Right lobe of liver (tissue), 6 donors: Measurements from ENCODE around the gene ROPN1L. TPM values are rescaled to one million over a fixed set of nuclear protein-coding genes. Genes with fewer than 3 reads are reported as not detected.

Experiments used
- ATAC-seq, 4 donors: fragments of 200-7000 bp; cut with Tn5 transposase; one replicate each; pipeline ENCODE4 v1.9.1; 2020; ENCODE audit warnings: mild to moderate bottlenecking in 4 of 4, moderate library complexity in 4 of 4
- DNase-seq, 3 donors: peaks; one replicate each; pipeline ENCODE4 v3.0.0-alpha.2; 2020
- H3K27ac ChIP-seq, 3 donors: fragments of 200-600 bp; one replicate each; pipeline ENCODE4 v1.8.0; 2022
- H3K27me3 ChIP-seq, 2 donors: fragments of 200-600 bp; one replicate each; pipeline ENCODE4 v1.8.0; 2022
- H3K36me3 ChIP-seq, 4 donors: fragments of 200-600 bp; sonication (generic) in 1 of 4; one replicate each; pipeline versions ENCODE4 v1.5.1 to v1.8.0; 2017 to 2022; ENCODE audit warnings: control low read depth in 1 of 4
- H3K4me1 ChIP-seq, 4 donors: fragments of 200-600 bp; sonication (generic) in 1 of 4; one replicate each; pipeline versions ENCODE4 v1.5.1 to v1.8.0; 2017 to 2022; ENCODE audit warnings: control low read depth in 1 of 4
- H3K4me3 ChIP-seq, 3 donors: fragments of 200-600 bp; one replicate each; pipeline ENCODE4 v1.8.0; 2022
- H3K9me3 ChIP-seq, 4 donors: fragments of 200-600 bp; sonication (generic) in 1 of 4; one replicate each; pipeline versions ENCODE4 v1.5.1 to v1.8.0; 2017 to 2022; ENCODE audit warnings: control low read depth in 1 of 4
- CTCF ChIP-seq, 4 donors: fragments of 200-600 bp in 3 of 4; fragments of 450-650 bp in 1 of 4; IDR thresholded peaks; one replicate each; pipeline versions ENCODE4 v1.5.1 to v1.8.0; 2016 to 2022; ENCODE audit warnings: antibody characterized with exemption in 4 of 4, mild to moderate bottlenecking in 2 of 4
- POLR2A ChIP-seq: fragments of 450-650 bp; IDR thresholded peaks from one replicate; pipeline ENCODE4 v1.6.1; 2017; ENCODE audit warnings: antibody characterized with exemption, mild to moderate bottlenecking
- WGBS: methylation state at CpG from one replicate; pipeline ENCODE4 v1.1.6; 2018; ENCODE audit warnings: low coverage, low lambda C conversion rate; ENCODE audit not compliant: insufficient coverage; ENCODE audit errors: missing lambda C conversion rate; 5-methylcytosine and 5-hydroxymethylcytosine counted together
- intact Hi-C, 2 donors: fragments of 100-400 bp; cut with DNase I; formaldehyde crosslinking; loops; one replicate each; pipeline versions ENCODE4 v1.11.2 to v1.14.1; 2022
- total RNA-seq, 6 experiments: library from RNA; depleted of rRNA in 2 of 6; stranded (reverse); fragments of >200 nt in 2 of 6; fragmentation: NEBNext Ultra II Directional in 3 of 6; extraction: Animal tissue kit (Norgen Biotek cat#: 25700) in 3 of 6; gene quantifications; one replicate each; pipeline versions ENCODE4 v1.1.0 to v1.2.4, GENCODE V29; 2016 to 2023
- donor health status: DM: no; HTN: yes; CAD: no.
- donor health status: DM: no; HTN: no; CAD: no.
- donor health status: DM: no; HTN: no; CAD: no.
- donor health status: DM: no; HTN: yes; CAD: no.
- donor health status: DM: no; HTN: yes; CAD: no.

ROPN1L gene
- total RNA-seq, 6 experiments from 2014 or later = 0.24 to 0.83 (median 0.40) TPM; not detected in 2

DNA sequence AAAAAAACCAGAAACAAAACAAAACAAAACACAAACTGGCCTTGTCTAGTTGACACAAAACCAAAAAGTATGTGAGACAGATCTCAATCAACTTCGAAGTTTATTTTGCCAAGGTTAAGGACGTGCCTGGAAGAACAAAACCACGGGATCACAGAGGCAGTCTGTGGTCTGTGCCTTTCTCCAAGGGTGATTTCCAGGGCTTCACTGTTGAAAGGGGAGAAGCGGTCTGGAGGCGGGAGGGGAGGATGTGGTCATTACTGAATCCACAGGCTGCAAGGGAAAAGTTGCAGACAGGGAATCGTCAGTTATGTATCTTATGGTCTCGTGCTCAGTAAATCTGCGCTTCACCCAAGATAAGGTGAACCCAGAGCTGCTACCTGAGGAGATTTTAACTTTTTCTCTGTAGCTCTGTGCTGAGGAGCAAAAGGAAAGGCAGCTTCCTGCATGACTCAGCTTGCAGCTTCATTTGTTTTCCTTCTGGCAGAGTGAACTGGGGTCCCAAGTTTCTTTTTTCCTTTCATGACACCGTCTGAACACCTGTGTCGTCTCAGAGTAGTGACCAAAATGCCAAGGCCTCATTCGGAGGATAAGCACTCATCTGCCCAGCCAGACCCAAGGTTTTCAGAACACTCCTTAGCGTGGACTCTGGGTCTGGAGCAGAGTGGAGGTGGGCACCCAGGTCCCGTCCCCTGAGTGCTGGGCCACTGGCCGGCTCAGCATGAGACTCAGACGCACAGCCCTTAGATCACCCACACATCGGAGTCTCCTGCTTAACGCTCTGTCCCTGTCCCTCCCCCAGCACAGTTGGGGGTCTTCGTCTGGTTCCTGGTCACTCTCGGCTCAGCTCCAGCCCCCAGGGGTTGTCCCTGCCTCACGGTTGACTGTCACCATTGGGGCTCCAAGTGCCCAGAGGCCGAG is 25.9 kb downstream of the ROPN1L start:
- no peak overlapping the region for H3K27ac ChIP-seq
- 59% methylated on average over 16 of the region's 21 CpGs for WGBS
- no peaks in the 10 kb centered on the region for H3K36me3 ChIP-seq
- no peak for TF ChIP-seq CTCF (IDR thresholded peaks at IDR 0.05)
- no peak for TF ChIP-seq POLR2A
- H3K4me1 ChIP-seq = peaks cover 0 to 4% (median 0%) of the 10 kb centered on the region in 4 donors
- H3K4me3 ChIP-seq = no peak overlapping the region
- H3K27me3 ChIP-seq = no peaks in the 10 kb centered on the region
- ATAC-seq (peak in 2 of 4 donors; percentile 19 to 31), DNase-seq (no peak)
- intact Hi-C loops = no loop called here
- H3K9me3 ChIP-seq = no peaks in the 10 kb centered on the region

DNA sequence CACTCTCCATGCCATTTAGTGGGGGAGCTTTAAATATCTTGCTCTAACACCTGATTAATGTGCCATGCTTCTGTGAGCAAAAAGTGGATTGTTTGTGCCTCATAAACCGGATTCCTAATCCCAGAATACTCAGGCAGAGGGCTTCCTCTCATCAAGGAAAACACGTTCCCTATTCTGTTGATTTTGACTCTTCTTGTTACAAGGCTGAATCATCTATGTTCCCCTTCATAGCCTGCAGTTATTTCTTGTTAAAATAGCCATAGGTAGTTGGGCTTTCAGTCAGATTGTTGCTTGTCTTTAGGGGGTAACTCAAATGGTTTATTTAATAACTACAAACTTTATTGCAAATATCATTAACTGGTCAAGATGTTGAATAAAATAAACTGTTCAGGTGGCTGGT is 26.6 kb downstream of the ROPN1L start:
- TF ChIP-seq POLR2A (no peak), CTCF (IDR thresholded peaks at IDR 0.05) (no peak)
- Histone ChIP-seq H3K27me3 (no peaks in the 10 kb centered on the region), H3K9me3 (no peaks in the 10 kb centered on the region)

GRCh38 chr5:10469253-10470050 is 27.8 kb downstream of the ROPN1L start:
- H3K27me3 ChIP-seq = no peaks in the 10 kb centered on the region
- no peaks in the 10 kb centered on the region for H3K9me3 ChIP-seq
- H3K4me1 ChIP-seq = no peaks in the 10 kb centered on the region
- no peaks in the 10 kb centered on the region for H3K36me3 ChIP-seq
- H3K27ac ChIP-seq = no peak overlapping the region
- WGBS = 65% methylated on average over 8 of the region's 8 CpGs
- ATAC-seq (no peak), DNase-seq (no peak)
- TF ChIP-seq POLR2A (no peak), CTCF (IDR thresholded peaks at IDR 0.05) (no peak)
- H3K4me3 ChIP-seq = no peak overlapping the region
- intact Hi-C loops = no loop called here

More for the DNA sequence above, 26.6 kb downstream of the ROPN1L start:
- WGBS = 70% methylated on average over 2 of the region's 2 CpGs
- ATAC-seq (no peak), DNase-seq (no peak)
- H3K36me3 ChIP-seq = no peaks in the 10 kb centered on the region
- intact Hi-C loops = no loop called here
- no peaks in the 10 kb centered on the region for H3K4me1 ChIP-seq
- no peak overlapping the region for H3K27ac ChIP-seq
- H3K4me3 ChIP-seq = no peak overlapping the region

- ATAC-seq = no peak
- intact Hi-C loops = no loop called here
Measured at GRCh38 chr5:10470669-10471068, 29.0 kb downstream of the ROPN1L start.

More at GRCh38 chr5:10470669-10471068, 29.0 kb downstream of the ROPN1L start:
- Histone ChIP-seq H3K4me3 (no peak overlapping the region), H3K36me3 (no peaks in the 10 kb centered on the region), H3K27me3 (no peaks in the 10 kb centered on the region), H3K4me1 (no peaks in the 10 kb centered on the region), H3K9me3 (no peaks in the 10 kb centered on the region), H3K27ac (no peak overlapping the region)
- TF ChIP-seq CTCF (IDR thresholded peaks at IDR 0.05) (no peak), POLR2A (no peak)
- DNase-seq = no peak
- WGBS = 75% methylated on average over 9 of the region's 10 CpGs
